HUDEP-2 (cell line): ENCODE data around the gene AIF1L.

Experiments
- DNase-seq, 76 experiments: peaks; one replicate each; lab custom pipeline; 2025; ENCODE audit not compliant: unreplicated experiment in 76 of 76; lab: John Stamatoyannopoulos, UW

The AIF1L gene

GRCh38 chr9:131160416-131161112, 64.2 kb downstream of the AIF1L start:
- DNase-seq: no peak

DNA sequence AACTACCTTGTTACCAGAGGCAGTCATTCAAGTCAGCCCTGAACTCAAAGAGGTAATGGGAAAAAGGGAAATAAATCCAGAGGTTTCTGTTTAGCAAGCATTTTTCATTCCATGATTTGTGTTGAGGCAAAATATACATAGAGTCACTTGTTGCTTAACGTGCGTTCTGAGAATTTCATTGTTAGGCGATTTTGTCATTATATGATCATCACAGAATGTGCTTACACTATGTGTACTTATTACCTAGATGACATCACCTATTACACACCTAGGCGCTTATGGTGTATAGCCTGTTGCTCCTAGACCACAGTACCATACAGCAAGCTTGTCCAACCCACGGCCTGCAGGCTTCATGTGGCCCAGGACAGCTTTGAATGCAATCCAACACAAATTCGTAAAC, 65.3 kb downstream of the AIF1L start:
- DNase-seq: no peak

- DNase-seq: no peak
These were observed 66.6 kb downstream of the AIF1L start for GRCh38 chr9:131162886-131163285.

- DNase-seq: no peak
These were observed 69.2 kb downstream of the AIF1L start for GRCh38 chr9:131165523-131165922.

- no peak for DNase-seq
These were observed 70.9 kb downstream of the AIF1L start for GRCh38 chr9:131167146-131167692.

- DNase-seq: no peak
These were observed 71.6 kb downstream of the AIF1L start for GRCh38 chr9:131167936-131168335.

DNA sequence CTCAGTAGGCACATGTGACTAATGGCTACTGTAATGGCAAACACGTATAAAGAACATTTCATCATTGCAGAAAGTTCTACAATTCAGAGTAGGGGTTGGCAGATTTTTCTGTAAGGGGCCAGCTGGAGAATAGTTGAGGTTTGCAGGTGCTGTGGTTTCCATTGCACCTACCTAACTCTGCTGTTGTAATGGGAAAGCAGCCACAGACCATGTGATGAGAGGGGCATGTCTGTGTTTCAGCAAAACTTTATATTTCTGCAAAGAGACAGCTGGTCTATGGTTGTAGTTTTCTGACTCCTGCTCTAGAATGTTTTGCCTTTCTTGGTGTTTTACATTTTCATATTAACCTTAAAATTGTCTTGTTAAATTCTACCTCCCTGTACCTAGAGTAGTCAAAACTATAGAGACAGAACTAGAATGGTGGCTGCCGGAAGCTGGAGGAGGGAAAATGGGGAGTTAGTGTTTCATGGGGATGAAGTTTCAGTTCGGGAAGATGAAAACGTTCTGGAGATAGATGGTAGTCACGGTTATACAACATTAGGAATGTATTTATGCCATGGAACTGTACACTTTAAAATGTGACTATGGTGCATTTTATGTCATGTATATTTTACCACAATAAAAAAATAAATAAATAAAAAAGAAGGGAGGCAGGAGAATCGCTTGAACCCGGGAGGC, 73.4 kb downstream of the AIF1L start:
- DNase-seq: no peak
